HL-60 (cell line): Measurements from ENCODE around the gene GNA14.
"Not testable (repeated sequence)": the region's sequence is repeated elsewhere in the genome, so short reads cannot be mapped to it uniquely, and the experiment has no call there.

ENCODE experiments used
- CTCF ChIP-seq: IDR thresholded peaks from one replicate; pipeline ENCODE4 v1.5.1; 2011; ENCODE audit warnings: low read length, control low read depth, inconsistent platforms; ENCODE audit not compliant: insufficient read depth
- GABPA ChIP-seq: IDR thresholded peaks from 2 replicates; pipeline ENCODE4 v1.6.1; 2012; ENCODE audit warnings: low read depth
- POLR2AphosphoS5 ChIP-seq: IDR thresholded peaks from 2 replicates; pipeline ENCODE4 v1.6.1; 2012; ENCODE audit warnings: low read depth
- SPI1 ChIP-seq: IDR thresholded peaks from 2 replicates; pipeline ENCODE4 v1.6.1; 2012; ENCODE audit warnings: low read depth, mild to moderate bottlenecking, borderline replicate concordance

- TF ChIP-seq POLR2AphosphoS5, CTCF, GABPA, SPI1: not testable (repeated sequence)
These were observed 239.6 kb downstream of the GNA14 start for GRCh38 chr9:77408521-77408920.
